HG02870 (cell line): ENCODE measurements around the gene NCAPG2.

Experiments used
- ATAC-seq: cut with Tn5 transposase; IDR thresholded peaks from one replicate; pipeline ENCODE4 v1.9.1; 2021; ENCODE audit warnings: mild to moderate bottlenecking, moderate library complexity; ENCODE audit not compliant: unreplicated experiment

The NCAPG2 gene

GRCh38 chr7:158735935-158736334, 31.3 kb upstream of the NCAPG2 start:
- ATAC-seq, result no peak

- no peak for ATAC-seq
Measured at GRCh38 chr7:158734861-158735260, 30.3 kb upstream of the NCAPG2 start.

- ATAC-seq, result no peak
Measured at GRCh38 chr7:158733775-158734494, 29.3 kb upstream of the NCAPG2 start.

- ATAC-seq, result no peak
Measured at GRCh38 chr7:158733220-158733519, 28.6 kb upstream of the NCAPG2 start.

GRCh38 chr7:158732494-158733219, 28.1 kb upstream of the NCAPG2 start:
- ATAC-seq, result no peak

GRCh38 chr7:158731761-158732160, 27.2 kb upstream of the NCAPG2 start:
- no peak for ATAC-seq

- no peak for ATAC-seq
Measured at GRCh38 chr7:158730383-158731346, 26.1 kb upstream of the NCAPG2 start.

GRCh38 chr7:158729646-158730382, 25.2 kb upstream of the NCAPG2 start:
- ATAC-seq, result no peak

GRCh38 chr7:158728911-158729645, 24.5 kb upstream of the NCAPG2 start:
- no peak for ATAC-seq

- ATAC-seq, result no peak
Measured at GRCh38 chr7:158727690-158728089, 23.1 kb upstream of the NCAPG2 start.

- no peak for ATAC-seq
Measured at GRCh38 chr7:158726277-158726807, 21.7 kb upstream of the NCAPG2 start.

GRCh38 chr7:158725506-158725800, 20.8 kb upstream of the NCAPG2 start:
- ATAC-seq, result no peak

GRCh38 chr7:158724658-158725505, 20.3 kb upstream of the NCAPG2 start:
- no peak for ATAC-seq

- no peak for ATAC-seq
Measured at GRCh38 chr7:158723714-158724385, 19.2 kb upstream of the NCAPG2 start.

- ATAC-seq, result no peak
Measured at GRCh38 chr7:158723266-158723665, 18.7 kb upstream of the NCAPG2 start.

- no peak for ATAC-seq
Measured at GRCh38 chr7:158722574-158723237, 18.1 kb upstream of the NCAPG2 start.

- ATAC-seq, result no peak
Measured at GRCh38 chr7:158720112-158720511, 15.5 kb upstream of the NCAPG2 start.

GRCh38 chr7:158716802-158717201, 12.2 kb upstream of the NCAPG2 start:
- no peak for ATAC-seq
